HG03460 (cell line): ENCODE data around the gene HSFX4.
"Not testable (repeated sequence)": the region's sequence is repeated elsewhere in the genome, so short reads cannot be mapped to it uniquely, and the experiment has no call there.

ENCODE experiments used
- ATAC-seq: cut with Tn5 transposase; IDR thresholded peaks from one replicate; pipeline ENCODE4 v1.9.1; 2021; ENCODE audit not compliant: unreplicated experiment

HSFX4 gene

GRCh38 chrX:149937328-149937727, 8.0 kb downstream of the HSFX4 start:
- not testable (repeated sequence) for ATAC-seq

DNA sequence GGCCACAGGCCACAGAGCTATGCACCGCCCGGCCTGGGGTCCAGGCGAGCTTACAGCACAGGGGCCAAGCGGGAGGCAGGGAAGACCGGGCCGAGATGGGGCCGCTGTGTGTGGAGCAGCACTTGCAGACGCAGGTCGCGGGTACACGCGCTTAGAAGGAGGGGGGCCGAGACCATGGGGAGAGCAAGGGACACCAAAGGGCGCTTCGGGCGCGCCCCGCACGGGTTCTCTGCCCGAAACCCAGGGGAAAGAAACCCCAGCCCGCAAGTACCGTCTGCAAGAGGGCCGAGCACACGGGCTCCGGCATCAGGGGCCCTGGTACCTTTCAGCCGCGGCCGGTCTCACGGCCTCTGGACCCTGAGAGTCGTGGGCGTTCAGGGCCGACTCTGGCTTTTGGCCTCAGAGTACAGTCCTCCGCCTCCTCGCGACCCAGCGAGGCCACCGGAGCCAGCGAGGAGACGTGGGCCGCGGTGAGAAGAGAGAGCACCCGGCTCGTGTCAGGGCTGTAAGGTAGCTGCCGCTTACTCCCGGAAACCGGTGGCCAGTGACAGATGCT, 8.6 kb downstream of the HSFX4 start:
- no peak for ATAC-seq

- peak; percentile 64 for ATAC-seq
These were observed 9.1 kb downstream of the HSFX4 start, which contains the start of gene EOLA2 for GRCh38 chrX:149938427-149938880. TSS of gene EOLA2 (minus strand) at chrX:149938491. CDS start at chrX:149933874, 4,617 bp downstream.

DNA sequence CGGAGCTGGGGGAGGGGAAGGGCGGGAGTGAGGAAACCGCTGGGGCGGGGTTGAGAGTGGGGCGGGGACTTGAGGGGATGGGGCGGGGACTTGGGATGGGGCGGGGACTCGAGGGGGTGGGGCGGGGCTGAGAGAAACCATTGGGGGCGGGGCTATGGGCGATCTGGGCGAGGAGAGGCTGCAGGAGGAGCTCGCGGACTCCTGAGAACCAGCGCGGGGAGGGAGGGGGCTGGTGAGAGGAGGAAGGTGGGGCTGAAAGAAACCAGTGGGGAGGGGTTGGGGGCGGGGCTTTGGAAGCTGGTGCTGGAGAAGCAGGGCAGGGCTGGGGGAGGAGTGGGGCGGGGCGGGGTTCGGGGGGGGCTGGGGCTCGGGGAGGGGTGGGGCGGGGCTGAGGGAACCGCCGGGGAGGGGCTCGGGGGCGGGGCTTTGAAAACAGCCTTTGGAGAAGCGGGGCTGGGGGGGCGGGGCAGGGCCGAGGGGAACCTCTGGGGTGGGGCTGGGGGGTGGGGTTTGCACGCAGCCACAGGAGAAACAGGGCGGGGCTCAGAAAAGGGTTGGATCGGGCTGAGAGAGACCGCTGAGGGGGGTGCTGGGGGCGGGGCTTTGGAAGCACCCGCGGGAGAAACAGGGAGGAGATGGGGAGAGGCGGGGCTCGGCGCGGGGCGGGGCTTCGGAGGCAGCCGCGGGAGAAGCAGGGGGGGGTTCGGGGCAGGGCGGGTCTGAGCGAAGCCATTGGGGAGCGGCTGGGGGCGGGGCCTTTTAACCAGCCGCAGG, 9.7 kb downstream of the HSFX4 start:
- ATAC-seq = peak; percentile 2

DNA sequence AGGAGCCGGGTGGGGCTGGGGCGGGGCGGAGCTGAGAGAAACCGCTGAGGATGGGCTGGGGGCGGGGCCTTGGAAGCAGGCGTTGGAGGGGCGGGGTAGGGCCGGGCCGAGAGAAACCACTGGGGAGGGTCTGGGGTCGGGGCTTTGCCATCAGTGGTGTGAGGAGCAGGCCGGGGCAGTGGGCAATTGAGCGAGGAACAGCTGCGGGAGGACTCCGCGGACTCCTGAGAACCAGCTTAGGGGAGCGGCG, 10.2 kb downstream of the HSFX4 start:
- peak; percentile 11 for ATAC-seq

DNA sequence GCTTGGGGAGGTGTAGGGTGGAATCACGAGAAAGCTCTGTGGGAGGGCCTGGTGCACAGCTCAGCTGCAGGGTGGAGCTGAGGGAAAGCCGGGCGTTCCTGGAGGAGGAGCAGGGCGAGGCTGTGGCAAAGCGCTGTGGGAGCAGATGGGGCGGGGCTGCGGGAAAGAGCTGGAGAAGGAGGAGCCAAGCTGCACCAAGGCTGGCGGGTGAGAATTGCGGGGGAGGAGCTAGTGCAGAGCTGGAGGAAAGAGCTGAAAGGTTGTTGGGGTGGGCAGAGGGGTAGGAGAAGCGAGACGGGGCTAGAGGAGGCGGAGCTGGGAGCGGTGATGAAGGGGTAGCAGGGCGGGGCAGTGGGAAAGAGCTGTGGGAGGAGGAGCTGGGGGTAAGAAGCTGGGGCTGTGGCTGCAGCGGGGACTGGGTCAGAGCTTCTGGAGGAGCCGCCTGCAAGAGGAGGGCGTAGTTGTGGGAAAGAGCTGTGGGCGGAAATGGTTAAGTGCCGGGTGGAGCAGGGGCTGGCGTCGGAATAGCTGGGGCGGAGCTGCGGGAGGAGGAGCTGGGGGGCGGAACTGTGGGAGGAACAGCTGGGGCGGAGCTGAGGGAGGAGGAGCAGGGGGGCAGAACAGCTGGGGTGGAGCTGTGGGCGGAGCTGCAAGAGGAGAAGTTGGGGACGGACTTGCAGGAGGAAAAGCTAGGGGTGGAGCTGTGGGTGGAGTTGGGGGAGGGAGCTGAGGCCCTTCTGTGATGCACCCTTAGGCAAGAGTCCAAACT, 10.7 kb downstream of the HSFX4 start:
- ATAC-seq = peak; percentile 44

DNA sequence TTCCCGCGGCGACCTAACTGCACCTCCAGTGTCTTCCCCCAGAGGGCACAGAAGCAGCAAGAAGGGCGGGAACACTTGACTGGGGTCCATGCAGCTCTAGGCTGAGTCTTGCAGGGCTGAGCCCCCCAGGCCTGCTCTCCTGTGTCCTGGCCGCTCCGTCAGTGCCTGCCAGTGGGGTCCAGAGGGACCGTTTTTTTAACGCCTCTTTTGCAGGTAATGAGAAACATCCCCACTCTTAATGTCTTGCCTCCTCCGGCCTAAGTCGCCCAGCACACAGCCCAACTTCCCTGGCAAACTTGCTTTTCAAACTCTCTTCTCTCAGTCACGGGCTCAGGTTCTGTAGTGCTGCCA, 11.3 kb downstream of the HSFX4 start:
- ATAC-seq = not testable (repeated sequence)

DNA sequence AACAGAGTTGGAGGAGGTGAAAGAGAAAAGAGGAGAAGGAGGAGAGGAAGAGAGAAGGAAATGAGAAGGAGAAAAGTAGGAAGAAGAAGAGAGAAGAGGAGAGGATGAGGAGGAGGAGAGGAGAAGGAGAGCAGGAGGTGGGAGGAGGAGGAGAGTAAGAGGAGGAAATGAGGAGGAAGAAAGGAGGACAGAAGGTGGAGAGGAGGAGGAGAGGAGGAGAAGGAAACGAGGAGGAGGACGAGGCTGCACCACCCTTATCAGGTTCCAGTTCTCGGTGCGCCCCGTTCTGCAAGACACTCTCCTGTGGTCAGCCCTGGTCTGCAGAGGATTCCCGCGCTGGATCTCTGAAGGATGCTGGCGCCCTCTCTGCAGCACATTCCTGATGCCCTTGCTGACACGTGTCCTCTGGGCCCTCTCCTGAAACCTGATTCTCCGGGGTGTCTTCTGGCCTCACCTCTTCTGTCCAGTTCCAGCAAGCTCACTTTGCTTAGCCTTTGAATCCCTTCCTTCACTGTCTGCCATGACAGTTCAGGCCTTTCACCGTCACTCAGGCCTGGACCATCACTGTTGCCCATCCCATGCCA, 15.8 kb downstream of the HSFX4 start:
- not testable (repeated sequence) for ATAC-seq

DNA sequence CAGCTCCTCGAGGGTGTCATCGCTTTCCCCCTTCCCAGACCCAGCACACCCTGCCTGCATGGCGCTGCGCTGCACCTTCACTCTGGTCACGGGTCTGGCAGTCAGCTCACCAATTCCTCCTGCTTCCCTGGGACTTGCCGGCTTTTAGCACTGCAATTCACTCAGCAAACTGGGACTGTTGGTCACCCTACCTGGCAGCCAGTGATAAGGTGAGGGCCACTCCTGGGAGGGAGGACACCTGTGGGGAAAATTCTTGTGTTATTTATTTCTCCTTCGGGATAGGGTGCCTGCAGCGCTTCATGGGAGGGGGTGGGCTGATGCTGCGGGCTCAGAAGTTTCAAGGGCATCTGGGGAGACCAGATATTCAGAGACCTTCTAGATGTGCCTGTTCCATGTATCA, 16.4 kb downstream of the HSFX4 start:
- ATAC-seq = not testable (repeated sequence)

DNA sequence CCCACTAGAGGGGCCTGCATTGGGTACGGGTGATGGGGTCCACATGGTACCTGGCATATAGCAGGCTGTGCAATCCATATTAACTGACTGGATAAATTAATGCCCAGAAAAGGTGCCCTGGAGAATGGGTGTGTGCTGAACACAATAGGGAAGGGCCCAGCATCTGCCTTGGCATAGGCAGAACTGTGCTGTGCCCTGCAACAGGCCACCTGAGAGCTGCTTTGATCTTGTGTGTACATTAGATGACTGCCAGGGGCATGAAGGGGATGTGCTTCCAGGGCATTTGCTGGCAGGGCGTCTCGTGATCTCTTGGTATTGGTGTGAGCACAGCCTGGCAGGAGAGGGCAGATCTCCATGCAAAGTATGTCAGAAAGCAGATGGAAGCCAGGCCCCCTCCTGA, 17.6 kb downstream of the HSFX4 start:
- ATAC-seq = not testable (repeated sequence)

- no peak for ATAC-seq
These were observed 18.6 kb downstream of the HSFX4 start for GRCh38 chrX:149948016-149948415.

GRCh38 chrX:149949743-149950436, 20.5 kb downstream of the HSFX4 start:
- ATAC-seq = no peak

- ATAC-seq = no peak
These were observed 21.3 kb downstream of the HSFX4 start for GRCh38 chrX:149950681-149951080.

DNA sequence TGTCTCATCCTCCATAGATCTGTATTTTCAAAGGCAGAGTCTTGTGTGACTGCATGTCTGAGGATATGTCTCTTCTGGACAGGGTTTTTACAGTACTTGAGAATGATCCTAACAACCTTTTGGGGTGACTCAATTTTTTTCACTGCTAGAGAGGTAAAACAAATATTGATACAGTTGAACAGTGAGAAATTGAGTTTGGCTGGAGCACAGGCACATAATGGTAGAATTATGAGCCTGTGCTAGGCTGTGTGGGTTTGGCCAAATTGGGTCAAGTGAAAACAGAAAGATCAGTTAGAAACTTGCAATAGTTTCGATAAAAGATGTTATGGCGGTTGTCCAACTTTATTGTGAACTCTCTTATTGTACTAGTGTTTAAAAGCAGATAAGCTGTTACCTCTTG, 32.2 kb downstream of the HSFX4 start:
- no peak for ATAC-seq

GRCh38 chrX:149962010-149962409, 32.6 kb downstream of the HSFX4 start:
- ATAC-seq = no peak

DNA sequence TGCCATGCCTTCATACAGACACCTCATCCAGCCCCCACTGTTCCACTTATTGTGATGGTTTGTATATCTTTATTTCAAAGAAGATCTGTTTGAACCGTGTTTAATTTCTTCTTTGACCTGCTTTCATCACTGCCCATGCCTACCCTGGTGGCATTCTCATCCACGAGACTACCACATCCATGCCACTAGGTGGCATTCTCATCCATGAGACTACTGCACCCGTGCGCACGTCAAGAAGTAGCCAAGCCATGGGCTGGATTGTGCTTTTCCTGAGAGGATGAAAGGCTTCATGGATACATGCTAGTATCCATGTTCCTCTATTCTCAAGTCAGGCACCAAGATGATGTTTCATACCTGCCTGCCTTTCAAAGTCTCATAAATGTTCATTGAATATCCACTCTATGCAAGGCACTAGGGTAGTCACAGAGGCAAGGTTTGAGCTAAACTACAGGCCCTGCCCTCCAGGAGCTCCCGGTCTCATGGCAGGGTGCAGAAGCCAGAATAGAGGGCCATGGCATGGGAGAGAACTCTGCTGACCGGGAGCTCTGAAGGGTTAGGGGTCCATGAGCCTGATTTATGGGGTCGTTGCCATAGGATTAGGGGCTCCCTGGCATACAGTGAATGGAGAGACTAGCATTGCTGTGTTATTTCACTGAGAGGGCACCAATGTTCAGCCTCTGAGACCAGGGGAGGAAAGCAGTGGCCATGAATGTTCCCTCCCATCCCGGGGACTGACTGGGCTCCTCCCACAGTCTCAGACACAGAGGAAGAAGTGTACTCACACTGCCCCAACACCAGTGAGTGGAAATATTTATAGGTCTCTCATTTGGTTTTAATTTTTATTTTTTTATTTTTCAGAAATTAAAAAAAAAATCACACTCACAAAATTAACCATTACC, 33.7 kb downstream of the HSFX4 start:
- peak; percentile 68 for ATAC-seq

DNA sequence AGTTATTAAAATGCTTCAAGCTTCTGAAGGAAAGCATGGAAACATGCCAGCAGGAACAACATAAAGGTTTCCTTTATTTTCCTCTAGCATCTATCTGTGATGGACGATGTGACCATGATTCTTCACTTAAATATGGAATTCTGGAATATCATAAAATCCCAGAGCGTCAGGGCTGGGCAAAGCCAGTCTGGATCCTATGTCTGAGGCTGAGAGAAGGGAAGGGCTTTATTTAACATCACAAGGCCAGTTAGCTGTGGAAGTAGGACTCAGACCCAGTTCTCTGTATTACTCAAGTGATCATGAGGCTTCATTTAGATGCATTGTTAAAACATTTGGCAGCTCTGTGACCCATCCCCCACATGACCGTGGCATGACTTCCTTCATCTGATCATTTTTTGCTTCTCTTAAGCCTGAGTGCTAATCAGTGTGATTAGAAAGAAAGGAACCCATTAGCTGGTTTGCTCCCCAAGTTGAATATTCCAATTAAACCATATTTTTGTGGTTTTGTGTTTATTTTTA, 49.8 kb downstream of the HSFX4 start:
- ATAC-seq = no peak
